GM12864 (cell line): ENCODE measurements around the gene PPM1H.

Experiments
- DNase-seq: peaks from one replicate; pipeline ENCODE4 v3.0.0-alpha.2; 2011; ENCODE audit warnings: low read depth
- H3K4me3 ChIP-seq: 2 replicates; pipeline ENCODE4 v1.5.1; 2011; ENCODE audit warnings: mild to moderate bottlenecking, low read depth, low read length, control low read depth
- CTCF ChIP-seq: IDR thresholded peaks from 2 replicates; pipeline ENCODE4 v1.5.1; 2011; ENCODE audit warnings: low read depth, mild to moderate bottlenecking, moderate library complexity, low read length, control low read depth, inconsistent platforms; ENCODE audit errors: missing control alignments

Gene PPM1H

GRCh38 chr12:62770381-62770780 is 164.6 kb downstream of the PPM1H start:
- DNase-seq = no peak
- no peak for TF ChIP-seq CTCF
- no peak overlapping the region for H3K4me3 ChIP-seq

DNA sequence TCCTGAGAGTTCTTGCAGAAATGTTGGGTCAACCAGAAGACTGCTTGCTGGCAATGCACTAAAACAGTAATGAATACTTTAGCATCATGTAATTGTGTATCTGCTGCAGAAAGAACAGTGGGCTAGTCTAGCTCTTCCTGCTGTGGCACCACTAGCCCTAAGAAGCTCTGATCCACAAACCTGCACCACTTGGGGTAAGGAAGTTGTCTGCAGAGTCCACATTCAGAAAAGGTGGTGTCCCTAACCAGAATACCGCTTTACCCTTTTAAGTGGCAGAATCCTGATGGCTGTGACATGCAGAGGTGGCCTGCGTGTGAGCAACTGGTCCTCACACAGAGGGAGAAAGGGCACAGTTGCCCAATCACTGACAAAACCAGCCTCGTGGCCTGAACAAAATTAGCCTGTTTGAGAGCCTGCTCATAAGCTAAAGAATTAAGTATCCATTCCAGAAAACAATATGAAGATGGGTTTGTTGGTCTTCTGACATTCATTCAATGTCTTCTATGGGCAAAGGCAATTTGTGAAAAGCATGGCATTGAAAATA is 165.8 kb downstream of the PPM1H start:
- H3K4me3 ChIP-seq = no peak overlapping the region
- no peak for DNase-seq
- no peak for TF ChIP-seq CTCF

- no peak for TF ChIP-seq CTCF
- H3K4me3 ChIP-seq = no peak overlapping the region
- DNase-seq = no peak
These were observed 167.0 kb downstream of the PPM1H start for GRCh38 chr12:62767946-62768345.

DNA sequence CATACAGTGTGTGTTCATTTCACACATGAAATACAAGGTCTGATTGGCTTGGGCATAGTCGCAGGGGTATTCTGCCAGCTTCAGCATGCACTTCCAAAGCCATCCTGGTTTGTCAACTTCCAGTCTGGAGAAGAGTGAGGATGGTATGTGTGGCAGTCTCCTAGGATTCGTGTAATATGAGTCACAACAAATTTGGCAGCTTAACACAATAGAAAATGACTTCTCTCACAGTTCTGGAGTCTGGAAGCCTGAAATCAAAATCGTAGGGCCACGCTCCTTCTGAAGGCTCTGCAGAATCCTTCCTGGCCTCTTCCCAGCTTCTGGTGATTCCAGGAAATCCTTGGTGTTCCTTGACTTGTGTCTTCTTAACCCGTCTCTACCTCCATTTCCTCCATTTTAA is 167.5 kb downstream of the PPM1H start:
- no peak for TF ChIP-seq CTCF
- no peak for DNase-seq

GRCh38 chr12:62766496-62766895 is 168.5 kb downstream of the PPM1H start:
- no peak for TF ChIP-seq CTCF
- no peak overlapping the region for H3K4me3 ChIP-seq
- DNase-seq = no peak

More for the DNA sequence above, 167.5 kb downstream of the PPM1H start:
- H3K4me3 ChIP-seq = no peak overlapping the region

- no peak for DNase-seq
- TF ChIP-seq CTCF = no peak
- H3K4me3 ChIP-seq = no peak overlapping the region
These were observed 170.9 kb downstream of the PPM1H start for GRCh38 chr12:62763861-62764645.

DNA sequence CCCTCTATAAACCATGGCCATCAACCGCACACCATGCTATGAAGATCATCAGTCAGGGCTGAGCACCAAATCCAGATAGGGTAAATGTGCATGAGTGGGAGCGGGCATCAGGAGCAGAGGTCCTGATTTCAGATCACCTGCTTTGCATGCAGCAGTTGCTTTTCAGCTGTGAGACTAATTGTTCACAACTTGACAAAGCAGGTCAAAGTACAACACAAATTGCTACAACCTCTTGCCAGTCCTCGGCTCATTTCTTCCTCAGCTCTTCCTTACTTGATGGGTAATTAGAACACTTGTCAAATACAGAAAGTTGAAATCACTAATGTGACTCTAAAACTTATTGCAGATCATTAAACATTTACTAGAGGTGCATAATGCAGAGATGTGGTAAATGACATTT is 171.6 kb downstream of the PPM1H start:
- no peak for DNase-seq
- no peak overlapping the region for H3K4me3 ChIP-seq
- no peak for TF ChIP-seq CTCF
